T47D (cell line): ENCODE results near the gene KRT39.
"Not testable (repeated sequence)": the region's sequence is repeated elsewhere in the genome, so short reads cannot be mapped to it uniquely, and the experiment has no call there.

Source experiments
- DNase-seq, 2 experiments: peaks; one replicate each; pipeline versions ENCODE4 v3.0.0 to v3.0.0-alpha.2; 2011 to 2012; ENCODE audit warnings: low read depth in 1 of 2, low spot score in 1 of 2
- JUND ChIP-seq: IDR thresholded peaks from 2 replicates; pipeline ENCODE4 v1.6.1; 2012; ENCODE audit warnings: low read depth
- in situ Hi-C: cut with HindIII; loops from 2 replicates; pipeline ENCODE4 v1.10.0; 2016; ENCODE audit warnings: low sequenced_read_pairs, low pct_unique_long_range_greater_than_20kb

Gene KRT39

GRCh38 chr17:40966848-40967247, at the start of gene KRT39:
Gene KRT39 (minus strand): TSS chr17:40966948. CDS start chr17:40966856, 92 bp downstream.
- in situ Hi-C loops, result no loop called here
- no peak for TF ChIP-seq JUND
- no peak for DNase-seq

GRCh38 chr17:41015454-41015853, 48.7 kb upstream of the KRT39 start:
- no peak for TF ChIP-seq JUND

GRCh38 chr17:41013606-41014005, 46.9 kb upstream of the KRT39 start:
- TF ChIP-seq JUND, result no peak
- DNase-seq, result no peak
- in situ Hi-C loops, result no loop called here

More at GRCh38 chr17:41015454-41015853, 48.7 kb upstream of the KRT39 start:
- no peak for DNase-seq
- in situ Hi-C loops, result no loop called here

- in situ Hi-C loops, result no loop called here
- DNase-seq, result no peak
- TF ChIP-seq JUND, result no peak
Observed at GRCh38 chr17:41013181-41013580, 46.4 kb upstream of the KRT39 start.

- no peak for DNase-seq
- in situ Hi-C loops, result no loop called here
- TF ChIP-seq JUND, result no peak
Observed at GRCh38 chr17:41012326-41013120, 45.8 kb upstream of the KRT39 start.

GRCh38 chr17:41010441-41010840, 43.7 kb upstream of the KRT39 start:
- no peak for TF ChIP-seq JUND
- in situ Hi-C loops, result no loop called here
- DNase-seq, result no peak

- in situ Hi-C loops, result no loop called here
- no peak for DNase-seq
- TF ChIP-seq JUND, result no peak
Observed at GRCh38 chr17:41009936-41010335, 43.2 kb upstream of the KRT39 start.

GRCh38 chr17:41009301-41009760, 42.6 kb upstream of the KRT39 start:
- TF ChIP-seq JUND, result peak; percentile 96
- in situ Hi-C loops, result no loop called here
- peak; percentile 45 to 94 for DNase-seq

GRCh38 chr17:41008811-41009210, 42.1 kb upstream of the KRT39 start, which contains the start of gene KRTAP3-1:
Gene KRTAP3-1 (minus strand): TSS chr17:41009128. CDS start chr17:41009074, 54 bp downstream.
- in situ Hi-C loops, result no loop called here
- peak in 1 of 2 experiments; percentile 35 for DNase-seq
- TF ChIP-seq JUND, result no peak

- TF ChIP-seq JUND, result no peak
- no peak for DNase-seq
- in situ Hi-C loops, result no loop called here
Observed at GRCh38 chr17:41004397-41004796, 37.6 kb upstream of the KRT39 start.

GRCh38 chr17:41003926-41004325, 37.2 kb upstream of the KRT39 start:
- no peak for DNase-seq
- TF ChIP-seq JUND, result no peak
- in situ Hi-C loops, result no loop called here

GRCh38 chr17:41002814-41003213, 36.1 kb upstream of the KRT39 start:
- no peak for TF ChIP-seq JUND
- DNase-seq, result no peak
- in situ Hi-C loops, result no loop called here

- no peak for DNase-seq
- in situ Hi-C loops, result no loop called here
- no peak for TF ChIP-seq JUND
Observed at GRCh38 chr17:41001795-41002194, 35.0 kb upstream of the KRT39 start.

GRCh38 chr17:40999563-40999962, 32.8 kb upstream of the KRT39 start, which contains the start of gene KRTAP3-2:
Gene KRTAP3-2 (minus strand): TSS chr17:40999906. CDS start chr17:40999853, 53 bp downstream.
- in situ Hi-C loops, DNase-seq: not testable (repeated sequence)
